NCI-H2196 treated with DMSO at 0.1 percent for 48 hours (cell line): ENCODE measurements around the gene PRAMEF4.
"Not testable (repeated sequence)": the region's sequence is repeated elsewhere in the genome, so short reads cannot be mapped to it uniquely, and the experiment has no call there.

Experiments used
- DNase-seq: peaks from one replicate; lab custom pipeline; 2025; ENCODE audit not compliant: unreplicated experiment; lab: John Stamatoyannopoulos, UW

PRAMEF4 gene

DNA sequence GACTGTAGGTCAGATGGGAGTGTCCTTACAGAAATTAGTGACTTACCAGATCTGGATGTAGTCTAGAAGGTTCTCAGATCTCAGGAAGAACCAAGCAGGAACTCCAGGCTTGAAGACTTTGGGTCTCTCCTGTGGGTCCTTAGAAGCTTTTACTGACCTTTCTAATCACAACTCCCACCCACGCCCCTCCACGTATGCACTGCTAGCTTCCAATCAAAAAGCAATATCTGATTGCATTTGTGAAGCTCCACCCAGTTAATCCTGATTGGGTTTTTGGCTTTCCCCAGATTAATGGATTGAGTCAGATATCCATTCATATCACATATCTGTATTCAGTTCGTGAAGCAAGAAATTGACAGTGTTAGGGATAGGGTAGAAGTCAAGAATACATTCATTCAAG lies at the start of gene PRAMEF4:
Gene PRAMEF4 (minus strand): TSS at position 101 of the 400 bp plus-strand sequence. CDS start 2,807 bp downstream, outside the sequence.
- DNase-seq: not testable (repeated sequence)

DNA sequence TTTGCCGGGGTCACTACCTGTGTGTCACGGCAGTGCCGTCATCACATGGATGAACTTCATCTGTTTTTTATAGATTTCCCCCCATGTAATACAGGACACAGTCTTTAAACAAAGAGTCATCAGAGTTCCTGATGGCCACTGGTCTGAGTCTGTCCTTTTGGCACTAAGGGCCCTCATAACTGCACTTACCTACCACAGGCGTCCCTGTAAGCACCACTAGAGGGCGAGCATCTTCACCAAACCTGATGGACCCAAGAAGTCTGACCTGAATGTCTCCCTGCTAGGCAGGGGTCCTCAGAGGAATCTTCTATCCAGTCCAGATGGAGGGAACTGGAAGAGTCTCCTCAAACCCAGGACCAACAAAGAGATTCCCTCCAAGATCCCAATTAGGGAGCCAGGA lies 38.4 kb upstream of the PRAMEF4 start:
- DNase-seq: not testable (repeated sequence)

DNA sequence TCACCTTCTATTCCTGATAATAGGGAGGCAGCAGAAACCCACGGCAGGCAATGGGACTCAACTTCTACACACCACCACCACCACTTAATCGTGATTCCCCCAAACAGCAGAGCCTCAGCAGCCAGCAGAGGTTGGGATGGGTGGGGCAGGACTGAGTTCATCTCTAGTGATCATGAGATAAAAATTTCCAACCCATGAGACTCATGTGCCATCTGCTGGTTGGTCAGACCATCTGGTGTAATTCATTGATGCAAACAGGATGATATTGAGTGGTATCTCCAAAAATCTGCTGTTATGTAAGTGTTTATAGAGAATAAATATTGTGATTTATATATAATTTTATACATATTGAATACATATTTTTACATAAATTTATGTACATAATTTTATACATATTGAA lies 35.7 kb upstream of the PRAMEF4 start:
- not testable (repeated sequence) for DNase-seq

DNA sequence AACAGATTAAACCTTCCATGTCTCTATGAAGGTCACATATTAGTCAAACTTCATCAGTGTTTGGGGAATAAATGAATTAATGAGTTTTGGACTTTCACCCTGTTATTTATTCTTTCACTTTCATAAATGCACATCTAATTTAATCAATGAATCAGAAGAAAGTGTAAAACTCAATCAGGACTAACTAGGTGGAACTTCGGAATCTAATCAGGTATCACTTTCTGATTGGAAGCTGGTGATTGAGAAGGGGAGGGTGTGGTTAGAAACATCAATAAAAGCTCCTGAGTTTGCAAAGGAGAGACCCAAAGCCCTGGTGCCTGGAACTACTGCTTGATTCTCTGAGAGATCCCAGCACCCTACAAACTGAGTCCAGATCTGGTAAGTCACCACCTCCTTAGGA lies 30.3 kb upstream of the PRAMEF4 start, which contains the start of gene PRAMEF7:
Gene PRAMEF7 (plus strand): TSS at position 301 of the 400 bp plus-strand sequence. CDS start 1,083 bp downstream, outside the sequence.
- not testable (repeated sequence) for DNase-seq

DNA sequence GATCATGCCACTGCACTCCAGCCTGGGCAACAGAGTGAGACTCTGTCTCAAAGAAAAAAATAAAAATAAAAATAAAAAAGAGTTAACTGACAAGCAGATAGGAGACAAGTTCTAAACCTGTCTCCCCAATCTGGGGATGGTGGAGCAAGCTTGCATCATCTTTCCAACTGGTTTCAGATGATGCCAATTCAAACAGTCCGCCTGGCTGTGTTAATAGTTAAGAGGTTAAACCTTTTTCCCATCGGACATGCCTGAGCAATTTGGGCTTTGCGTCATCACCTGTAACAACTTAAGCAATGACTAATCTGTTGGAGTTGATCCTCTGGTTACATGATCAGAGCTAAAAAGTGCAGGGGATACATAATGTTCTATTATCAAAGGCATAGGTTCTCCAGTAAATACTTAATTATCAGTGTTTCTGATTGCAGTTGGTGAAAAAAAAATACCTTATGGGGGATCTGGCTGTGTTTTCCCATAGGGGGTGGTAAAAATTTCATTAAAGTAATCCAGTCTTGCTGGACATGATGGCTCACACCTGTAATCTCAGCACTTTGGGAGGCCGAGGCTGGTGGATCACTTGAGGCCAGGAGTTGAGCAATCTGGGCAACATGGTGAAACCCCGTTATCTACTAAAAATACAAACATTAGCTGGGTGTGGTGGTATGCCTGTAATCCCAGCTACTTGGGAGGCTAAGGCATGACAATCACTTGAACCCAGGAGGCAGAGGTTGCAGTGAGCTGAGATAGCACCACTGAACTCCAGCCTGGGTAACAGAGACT lies 18.0 kb upstream of the PRAMEF4 start:
- not testable (repeated sequence) for DNase-seq

DNA sequence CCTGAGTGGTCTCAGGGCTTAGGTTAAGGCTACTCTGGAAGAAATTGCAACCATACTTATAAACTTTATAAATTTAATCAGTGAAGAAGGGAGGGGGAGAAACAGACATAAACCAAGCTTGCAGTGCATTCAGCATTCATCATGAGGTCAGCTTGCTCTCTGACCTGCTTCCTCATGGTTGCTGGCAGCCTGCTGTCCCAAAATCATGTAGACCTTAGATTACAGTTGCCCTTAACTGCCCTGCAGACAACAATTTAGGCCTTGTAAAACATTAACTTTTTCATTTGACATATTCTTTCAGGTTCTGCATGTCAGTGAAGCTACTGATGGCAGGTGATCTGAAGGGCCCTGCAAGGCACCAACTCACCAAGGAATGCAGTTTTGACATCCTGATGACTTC lies 13.2 kb upstream of the PRAMEF4 start:
- DNase-seq: not testable (repeated sequence)

DNA sequence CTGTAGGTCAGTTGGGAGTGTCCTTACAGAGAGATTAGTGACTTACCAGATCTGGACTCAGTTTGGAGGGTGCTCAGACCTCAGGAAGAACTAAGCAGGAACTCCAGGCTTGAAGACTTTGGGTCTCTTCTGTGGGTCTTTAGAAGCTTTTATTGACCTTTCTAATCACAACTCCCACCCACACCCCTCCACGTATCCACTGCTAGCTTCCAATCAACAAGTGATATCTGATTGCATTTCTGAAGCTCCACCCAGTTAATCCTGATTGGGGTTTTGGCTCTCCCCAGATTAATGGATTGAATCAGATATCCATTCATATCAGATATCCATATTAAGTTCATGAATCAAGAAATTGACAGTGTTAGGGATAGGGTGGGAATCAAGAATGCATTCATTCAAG lies 12.2 kb upstream of the PRAMEF4 start, which contains the start of gene PRAMEF10:
Gene PRAMEF10 (minus strand): TSS at position 101 of the 400 bp plus-strand sequence. CDS start 2,423 bp downstream, outside the sequence.
- DNase-seq: not testable (repeated sequence)

DNA sequence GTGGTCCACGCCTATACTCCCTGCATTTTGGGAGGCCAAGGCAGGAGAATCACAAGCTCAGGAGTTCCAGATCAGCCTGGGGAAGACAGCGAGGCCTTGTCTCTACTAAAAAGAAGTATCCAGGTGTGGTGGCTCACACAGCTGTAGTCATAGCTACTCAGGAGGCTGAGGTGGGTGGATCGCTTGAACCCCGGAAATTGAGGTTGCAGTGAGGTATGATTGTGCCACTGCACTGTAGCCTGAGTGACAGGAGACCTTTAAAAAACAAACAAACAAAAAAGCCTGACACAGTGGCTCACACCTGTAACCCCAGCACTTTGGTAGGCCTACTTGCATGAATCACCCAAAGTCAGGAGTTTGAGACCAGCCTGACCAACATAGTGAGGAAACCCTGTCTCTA lies 7.5 kb downstream of the PRAMEF4 start:
- DNase-seq: not testable (repeated sequence)

DNA sequence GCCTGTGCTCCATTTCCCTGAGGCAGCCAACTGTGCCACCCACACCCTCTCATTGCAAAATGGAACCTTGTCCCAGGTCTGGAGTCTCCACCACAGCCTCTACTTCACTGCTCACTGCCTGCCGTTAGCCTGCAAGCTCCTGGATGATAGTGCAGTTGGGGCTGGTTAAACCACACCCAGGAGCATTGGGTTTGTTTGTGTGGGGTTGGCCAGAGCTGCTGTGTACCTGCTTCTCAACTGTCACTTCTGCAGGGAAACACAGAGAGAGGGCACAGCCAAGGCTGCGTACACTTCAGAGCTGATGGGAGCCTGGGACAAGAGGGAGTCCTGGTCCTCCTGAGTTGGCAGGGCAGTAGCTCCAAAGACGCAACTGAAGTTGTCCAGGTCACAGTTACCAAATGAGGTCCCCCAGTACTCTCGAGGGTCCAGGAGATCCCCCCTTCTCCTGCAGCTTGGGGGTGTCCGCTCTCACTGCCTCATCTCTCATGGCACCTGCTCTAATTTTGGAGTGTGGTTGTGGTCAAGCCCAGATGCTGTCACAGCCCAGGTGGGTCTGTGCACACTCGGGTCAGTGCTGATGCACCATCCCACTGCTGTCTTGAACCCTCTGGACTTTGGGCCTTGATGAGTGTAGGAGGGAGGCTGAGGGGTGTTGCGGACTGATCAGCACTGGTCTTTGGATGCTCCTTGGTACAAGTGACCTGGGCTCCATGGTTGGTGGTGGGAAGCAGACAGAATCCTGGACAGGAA lies 22.7 kb downstream of the PRAMEF4 start:
- not testable (repeated sequence) for DNase-seq

DNA sequence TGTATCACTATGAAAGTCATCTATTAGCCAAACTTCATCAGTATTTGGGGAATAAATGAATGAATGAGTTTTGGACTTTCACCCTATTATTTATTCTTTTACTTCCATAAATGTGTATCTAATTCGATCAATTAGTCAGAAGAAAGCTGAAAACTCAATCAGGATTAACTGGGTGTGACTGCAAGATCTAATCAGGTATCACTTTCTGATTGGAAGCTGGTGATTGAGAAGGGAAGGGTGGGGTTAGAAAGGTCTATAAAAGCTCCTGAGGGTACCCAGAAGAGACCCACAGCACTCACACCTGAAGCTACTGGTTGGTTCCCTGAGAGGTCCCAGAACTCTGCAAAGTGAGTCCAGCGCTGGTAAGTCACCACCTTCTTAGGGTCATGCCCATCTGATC lies 29.2 kb downstream of the PRAMEF4 start, which contains the start of gene PRAMEF2:
Gene PRAMEF2 (plus strand): TSS at position 301 of the 400 bp plus-strand sequence. CDS start 1,924 bp downstream, outside the sequence.
- not testable (repeated sequence) for DNase-seq

DNA sequence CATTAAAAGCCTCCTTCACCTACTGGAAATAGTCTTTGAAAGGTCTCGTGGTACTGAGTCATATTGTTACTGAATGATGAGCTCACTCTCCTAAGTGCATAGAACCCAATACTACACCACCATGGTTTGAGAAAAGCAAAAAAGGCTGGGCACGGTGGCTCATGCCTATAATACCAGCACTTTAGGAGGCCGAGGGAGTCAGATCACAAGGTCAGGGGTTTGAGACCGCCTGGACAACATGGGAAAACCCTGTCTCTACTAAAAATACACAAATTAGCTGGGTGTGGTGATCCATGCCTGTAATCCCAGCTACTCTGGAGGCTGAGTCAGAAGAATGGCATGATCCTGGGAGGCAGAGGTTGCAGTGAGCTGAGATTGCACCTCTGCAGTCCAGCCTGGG lies 34.2 kb downstream of the PRAMEF4 start:
- DNase-seq: no peak

DNA sequence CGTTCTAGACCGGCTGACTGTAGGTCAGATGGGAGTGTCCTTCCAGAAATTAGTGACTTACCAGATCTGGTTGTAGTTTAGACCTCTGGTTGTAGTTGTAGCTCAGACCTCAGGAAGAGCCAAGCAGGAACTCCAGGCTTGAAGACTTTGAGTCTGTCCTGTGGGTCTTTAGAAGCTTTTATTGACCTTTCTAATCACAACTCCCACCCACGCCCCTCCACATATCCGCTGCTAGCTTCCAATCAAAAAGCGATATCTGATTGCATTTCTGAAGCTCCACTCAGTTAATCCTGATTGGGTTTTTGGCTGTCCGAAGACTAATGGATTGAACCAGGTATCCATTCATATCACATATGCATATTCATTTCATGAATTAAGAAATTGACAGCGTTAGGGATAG lies 37.4 kb downstream of the PRAMEF4 start, which contains the start of gene HNRNPCL1:
Gene HNRNPCL1 (minus strand): TSS at position 101 of the 400 bp plus-strand sequence. CDS start 431 bp downstream, outside the sequence.
- DNase-seq: not testable (repeated sequence)

DNA sequence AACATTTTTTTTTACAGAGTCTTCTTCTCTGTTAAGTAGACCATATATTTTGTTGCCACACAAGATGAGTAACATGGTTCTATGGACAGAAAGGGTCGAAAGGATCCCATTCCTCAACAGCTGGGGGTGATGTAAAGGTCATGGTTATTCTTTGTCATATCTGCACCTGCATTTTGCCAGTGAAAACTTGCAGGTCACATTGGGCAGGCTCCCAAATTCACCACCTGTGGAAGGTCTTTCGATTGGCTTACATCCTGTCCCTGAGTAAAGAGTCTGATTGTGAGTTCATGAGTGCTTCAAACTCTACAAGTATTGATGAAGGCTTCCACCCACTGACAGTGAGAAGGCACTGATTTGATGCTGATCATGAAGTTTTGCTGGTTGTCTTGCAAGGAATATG lies 52.8 kb downstream of the PRAMEF4 start:
- not testable (repeated sequence) for DNase-seq

DNA sequence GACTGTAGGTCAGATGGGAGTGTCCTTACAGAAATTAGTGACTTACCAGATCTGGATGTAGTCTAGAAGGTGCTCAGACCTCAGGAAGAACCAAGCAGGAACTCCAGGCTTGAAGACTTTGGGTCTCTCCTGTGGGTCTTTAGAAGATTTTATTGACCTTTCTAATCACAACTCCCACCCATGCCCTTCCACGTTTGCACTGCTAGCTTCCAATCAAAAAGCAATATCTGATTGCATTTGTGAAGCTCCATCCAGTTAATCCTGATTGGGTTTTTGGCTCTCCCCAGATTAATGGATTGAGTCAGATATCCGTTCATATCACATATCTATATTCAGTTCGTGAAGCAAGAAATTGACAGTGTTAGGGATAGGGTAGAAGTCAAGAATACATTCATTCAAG lies 54.7 kb downstream of the PRAMEF4 start, which contains the start of gene PRAMEF11:
Gene PRAMEF11 (minus strand): TSS at position 101 of the 400 bp plus-strand sequence. CDS start 2,621 bp downstream, outside the sequence.
- DNase-seq: not testable (repeated sequence)
